ENCODE data around the gene SYF2.
"Not testable (repeated sequence)": the region's sequence is repeated elsewhere in the genome, so short reads cannot be mapped to it uniquely, and the experiment has no call there.

The SYF2 gene

GRCh38 chr1:25232027-25232865, at the start of gene SYF2:
TSS of gene SYF2 (minus strand) at chr1:25232502. CDS start at chr1:25232467, 35 bp downstream.
- H3K36me3 ChIP-seq (ENCODE audit: control insufficient read depth in 1 of 2, insufficient read depth in 2 of 2, low read length in 2 of 2) = peaks cover 30 to 36% of the 10 kb centered on the region in 2 donors
- H3K9me3 ChIP-seq (ENCODE audit: control insufficient read depth in 1 of 2, low read length in 2 of 2) = no peaks in the 10 kb centered on the region
- H3K4me1 ChIP-seq (ENCODE audit: control insufficient read depth in 1 of 2, insufficient read depth in 2 of 2, low read length in 2 of 2) = peaks cover 11 to 31% of the 10 kb centered on the region in 2 donors
- H3K27me3 ChIP-seq (ENCODE audit: low read depth, low read length) = no peaks in the 10 kb centered on the region
- peak within 1 kb of the TSS; percentile 88 to 99 for H3K4me3 ChIP-seq (ENCODE audit: low read depth in 1 of 2, low read length in 2 of 2)
- peak within 1 kb of the TSS; percentile 99 for H3K27ac ChIP-seq (ENCODE audit: low read length)

GRCh38 chr1:25279693-25280111, 47.4 kb upstream of the SYF2 start:
- not testable (repeated sequence) for H3K27ac ChIP-seq (ENCODE audit: low read length); H3K27me3 ChIP-seq (ENCODE audit: low read depth, low read length); H3K4me3 ChIP-seq (ENCODE audit: low read depth in 1 of 2, low read length in 2 of 2); H3K36me3 ChIP-seq (ENCODE audit: control insufficient read depth in 1 of 2, insufficient read depth in 2 of 2, low read length in 2 of 2); H3K4me1 ChIP-seq (ENCODE audit: control insufficient read depth in 1 of 2, insufficient read depth in 2 of 2, low read length in 2 of 2); H3K9me3 ChIP-seq (ENCODE audit: control insufficient read depth in 1 of 2, low read length in 2 of 2)

GRCh38 chr1:25278790-25279189, 46.5 kb upstream of the SYF2 start:
- H3K4me3 ChIP-seq (ENCODE audit: low read depth in 1 of 2, low read length in 2 of 2); H3K27me3 ChIP-seq (ENCODE audit: low read depth, low read length); H3K36me3 ChIP-seq (ENCODE audit: control insufficient read depth in 1 of 2, insufficient read depth in 2 of 2, low read length in 2 of 2); H3K27ac ChIP-seq (ENCODE audit: low read length); H3K4me1 ChIP-seq (ENCODE audit: control insufficient read depth in 1 of 2, insufficient read depth in 2 of 2, low read length in 2 of 2); H3K9me3 ChIP-seq (ENCODE audit: control insufficient read depth in 1 of 2, low read length in 2 of 2): not testable (repeated sequence)

GRCh38 chr1:25278358-25278757, 46.1 kb upstream of the SYF2 start:
- H3K27ac ChIP-seq (ENCODE audit: low read length); H3K36me3 ChIP-seq (ENCODE audit: control insufficient read depth in 1 of 2, insufficient read depth in 2 of 2, low read length in 2 of 2); H3K4me1 ChIP-seq (ENCODE audit: control insufficient read depth in 1 of 2, insufficient read depth in 2 of 2, low read length in 2 of 2); H3K27me3 ChIP-seq (ENCODE audit: low read depth, low read length); H3K9me3 ChIP-seq (ENCODE audit: control insufficient read depth in 1 of 2, low read length in 2 of 2); H3K4me3 ChIP-seq (ENCODE audit: low read depth in 1 of 2, low read length in 2 of 2): not testable (repeated sequence)

- not testable (repeated sequence) for H3K36me3 ChIP-seq (ENCODE audit: control insufficient read depth in 1 of 2, insufficient read depth in 2 of 2, low read length in 2 of 2); H3K4me3 ChIP-seq (ENCODE audit: low read depth in 1 of 2, low read length in 2 of 2); H3K4me1 ChIP-seq (ENCODE audit: control insufficient read depth in 1 of 2, insufficient read depth in 2 of 2, low read length in 2 of 2); H3K27ac ChIP-seq (ENCODE audit: low read length); H3K27me3 ChIP-seq (ENCODE audit: low read depth, low read length); H3K9me3 ChIP-seq (ENCODE audit: control insufficient read depth in 1 of 2, low read length in 2 of 2)
Measured at GRCh38 chr1:25277295-25277694, 45.0 kb upstream of the SYF2 start.

- not testable (repeated sequence) for H3K27me3 ChIP-seq (ENCODE audit: low read depth, low read length); H3K36me3 ChIP-seq (ENCODE audit: control insufficient read depth in 1 of 2, insufficient read depth in 2 of 2, low read length in 2 of 2); H3K4me1 ChIP-seq (ENCODE audit: control insufficient read depth in 1 of 2, insufficient read depth in 2 of 2, low read length in 2 of 2); H3K27ac ChIP-seq (ENCODE audit: low read length); H3K9me3 ChIP-seq (ENCODE audit: control insufficient read depth in 1 of 2, low read length in 2 of 2); H3K4me3 ChIP-seq (ENCODE audit: low read depth in 1 of 2, low read length in 2 of 2)
Measured at GRCh38 chr1:25275648-25276047, 43.3 kb upstream of the SYF2 start.

GRCh38 chr1:25272238-25272637, 39.9 kb upstream of the SYF2 start, which contains the start of gene RHD:
TSS of gene RHD (plus strand) at chr1:25272509. CDS start at chr1:25272548, 39 bp downstream.
- H3K4me3 ChIP-seq (ENCODE audit: low read depth in 1 of 2, low read length in 2 of 2); H3K27me3 ChIP-seq (ENCODE audit: low read depth, low read length); H3K36me3 ChIP-seq (ENCODE audit: control insufficient read depth in 1 of 2, insufficient read depth in 2 of 2, low read length in 2 of 2); H3K9me3 ChIP-seq (ENCODE audit: control insufficient read depth in 1 of 2, low read length in 2 of 2); H3K4me1 ChIP-seq (ENCODE audit: control insufficient read depth in 1 of 2, insufficient read depth in 2 of 2, low read length in 2 of 2); H3K27ac ChIP-seq (ENCODE audit: low read length): not testable (repeated sequence)

- H3K4me3 ChIP-seq (ENCODE audit: low read depth in 1 of 2, low read length in 2 of 2) = peak overlapping the region; percentile 59 to 60
- not testable (repeated sequence) for H3K27ac ChIP-seq (ENCODE audit: low read length); H3K27me3 ChIP-seq (ENCODE audit: low read depth, low read length); H3K4me1 ChIP-seq (ENCODE audit: control insufficient read depth in 1 of 2, insufficient read depth in 2 of 2, low read length in 2 of 2); H3K9me3 ChIP-seq (ENCODE audit: control insufficient read depth in 1 of 2, low read length in 2 of 2); H3K36me3 ChIP-seq (ENCODE audit: control insufficient read depth in 1 of 2, insufficient read depth in 2 of 2, low read length in 2 of 2)
Measured at GRCh38 chr1:25268143-25268760, 36.0 kb upstream of the SYF2 start.

- H3K9me3 ChIP-seq (ENCODE audit: control insufficient read depth in 1 of 2, low read length in 2 of 2); H3K4me1 ChIP-seq (ENCODE audit: control insufficient read depth in 1 of 2, insufficient read depth in 2 of 2, low read length in 2 of 2); H3K36me3 ChIP-seq (ENCODE audit: control insufficient read depth in 1 of 2, insufficient read depth in 2 of 2, low read length in 2 of 2); H3K27ac ChIP-seq (ENCODE audit: low read length); H3K27me3 ChIP-seq (ENCODE audit: low read depth, low read length): not testable (repeated sequence)
- peak overlapping the region; percentile 59 to 60 for H3K4me3 ChIP-seq (ENCODE audit: low read depth in 1 of 2, low read length in 2 of 2)
Measured at GRCh38 chr1:25267288-25268142, 35.2 kb upstream of the SYF2 start.

GRCh38 chr1:25266554-25267287, 34.4 kb upstream of the SYF2 start:
- H3K27me3 ChIP-seq (ENCODE audit: low read depth, low read length); H3K9me3 ChIP-seq (ENCODE audit: control insufficient read depth in 1 of 2, low read length in 2 of 2); H3K27ac ChIP-seq (ENCODE audit: low read length); H3K36me3 ChIP-seq (ENCODE audit: control insufficient read depth in 1 of 2, insufficient read depth in 2 of 2, low read length in 2 of 2); H3K4me1 ChIP-seq (ENCODE audit: control insufficient read depth in 1 of 2, insufficient read depth in 2 of 2, low read length in 2 of 2): not testable (repeated sequence)
- H3K4me3 ChIP-seq (ENCODE audit: low read depth in 1 of 2, low read length in 2 of 2) = peak overlapping the region; percentile 59 to 70

- H3K27ac ChIP-seq (ENCODE audit: low read length); H3K36me3 ChIP-seq (ENCODE audit: control insufficient read depth in 1 of 2, insufficient read depth in 2 of 2, low read length in 2 of 2); H3K9me3 ChIP-seq (ENCODE audit: control insufficient read depth in 1 of 2, low read length in 2 of 2); H3K4me1 ChIP-seq (ENCODE audit: control insufficient read depth in 1 of 2, insufficient read depth in 2 of 2, low read length in 2 of 2); H3K4me3 ChIP-seq (ENCODE audit: low read depth in 1 of 2, low read length in 2 of 2); H3K27me3 ChIP-seq (ENCODE audit: low read depth, low read length): not testable (repeated sequence)
Measured at GRCh38 chr1:25260336-25260735, 28.0 kb upstream of the SYF2 start.

All from muscle layer of duodenum (tissue), 2 donors.